Panc1 (cell line): ENCODE data around the gene ZCCHC24. TPM values are rescaled to one million over a fixed set of nuclear protein-coding genes. Genes with fewer than 3 reads are reported as not detected.

Experiments used
- ATAC-seq: fragments of 200-7000 bp; cut with Tn5 transposase; 2 replicates; pipeline ENCODE4 v1.9.1; 2020; ENCODE audit warnings: mild to moderate bottlenecking, moderate library complexity
- BruUV-seq: library from RNA; stranded (reverse); fragments of 400-500 nt; replicated peaks from 2 replicates; lab custom pipeline; 2021; lab: Mats Ljungman, UMichigan
- CTCF ChIA-PET: fragments of 300-600 bp; sonication (Branson Sonifier 250); formaldehyde crosslinking; loops from one replicate; lab custom pipeline; 2022; ENCODE audit warnings: antibody characterized with exemption; lab: Charles Lee
- POLR2A ChIA-PET: fragments of 300-600 bp; sonication (Branson Sonifier 250); formaldehyde crosslinking; loops from one replicate; lab custom pipeline; 2022; ENCODE audit warnings: antibody characterized with exemption; lab: Charles Lee
- DNase-seq: peaks from one replicate; pipeline ENCODE4 v3.0.0-alpha.2; 2010; ENCODE audit warnings: low read depth, low spot score
- H3K27ac ChIP-seq: 2 replicates; pipeline ENCODE4 v1.5.1; 2011; ENCODE audit warnings: mild to moderate bottlenecking, low read length, inconsistent platforms
- H3K27me3 ChIP-seq: fragments of 200-500 bp; sonication (Bioruptor generic); 2 replicates; pipeline ENCODE4 v1.6.0; 2014; ENCODE audit warnings: low read length, inconsistent platforms; ENCODE audit not compliant: control insufficient read depth, insufficient read depth
- H3K36me3 ChIP-seq: fragments of 200-500 bp; sonication (Bioruptor generic); 2 replicates; pipeline ENCODE4 v1.5.1; 2014; ENCODE audit warnings: inconsistent platforms, mild to moderate bottlenecking, low read length, moderate library complexity; ENCODE audit not compliant: control insufficient read depth, insufficient read depth
- H3K4me1 ChIP-seq: 2 replicates; pipeline ENCODE4 v1.5.1; 2011; ENCODE audit warnings: inconsistent platforms, mild to moderate bottlenecking, low read length, moderate library complexity; ENCODE audit not compliant: control insufficient read depth, insufficient read depth
- H3K4me3 ChIP-seq, 2 experiments: 2 replicates each; pipeline ENCODE4 v1.5.1; 2011 to 2012; ENCODE audit warnings: low read depth in 2 of 2, low read length in 2 of 2, mild to moderate bottlenecking in 2 of 2, inconsistent platforms in 1 of 2, moderate library complexity in 1 of 2
- H3K9me3 ChIP-seq: fragments of 200-500 bp; sonication (Bioruptor generic); 2 replicates; pipeline ENCODE4 v1.5.1; 2014; ENCODE audit warnings: low read depth, mild to moderate bottlenecking, inconsistent platforms, low read length, moderate library complexity; ENCODE audit not compliant: control insufficient read depth, insufficient read depth
- POLR2AphosphoS5 ChIP-seq: IDR thresholded peaks from 2 replicates; pipeline ENCODE4 v1.6.1; 2012; ENCODE audit warnings: mild to moderate bottlenecking, low read depth, low read length, moderate library complexity
- SIN3A ChIP-seq: IDR thresholded peaks from 2 replicates; pipeline ENCODE4 v1.6.1; 2012; ENCODE audit warnings: low read depth, mild to moderate bottlenecking, low read length, moderate library complexity, borderline replicate concordance; ENCODE audit not compliant: insufficient read depth
- TCF7L2 ChIP-seq: IDR thresholded peaks from 2 replicates; pipeline ENCODE4 v1.6.1; 2011; ENCODE audit warnings: mild to moderate bottlenecking, low read depth, low read length, inconsistent platforms
- in situ Hi-C: cut with HindIII; loops from 2 replicates; pipeline ENCODE4 v1.10.0; 2016; ENCODE audit warnings: low sequenced_read_pairs, low pct_unique_long_range_greater_than_20kb
- intact Hi-C: fragments of 100-400 bp; cut with micrococcal nuclease; formaldehyde crosslinking; loops from one replicate; pipeline ENCODE4 v1.10.0; 2022; ENCODE audit not compliant: unreplicated experiment
- total RNA-seq: library from RNA; stranded (reverse); gene quantifications from one replicate; pipeline ENCODE4 v1.2.1, GENCODE V29; 2021; ENCODE audit not compliant: unreplicated experiment
- TF ChIP-seq, protein P1 (sequence below): fragments of 450-650 bp; IDR thresholded peaks from 2 replicates; pipeline ENCODE4 v1.5.1; 2017; ENCODE audit warnings: mild to moderate bottlenecking
- TF ChIP-seq, protein P2 (sequence below), 2 experiments: IDR thresholded peaks; 2 replicates each; pipeline ENCODE4 v1.6.1; 2011 to 2012; ENCODE audit warnings: low read depth in 2 of 2, control low read depth in 1 of 2, low read length in 1 of 2, mild to moderate bottlenecking in 1 of 2, moderate library complexity in 1 of 2; ENCODE audit not compliant: insufficient read depth in 1 of 2

ZCCHC24 gene
- total RNA-seq, 1 experiment from 2014 or later = 7.8 TPM

DNA sequence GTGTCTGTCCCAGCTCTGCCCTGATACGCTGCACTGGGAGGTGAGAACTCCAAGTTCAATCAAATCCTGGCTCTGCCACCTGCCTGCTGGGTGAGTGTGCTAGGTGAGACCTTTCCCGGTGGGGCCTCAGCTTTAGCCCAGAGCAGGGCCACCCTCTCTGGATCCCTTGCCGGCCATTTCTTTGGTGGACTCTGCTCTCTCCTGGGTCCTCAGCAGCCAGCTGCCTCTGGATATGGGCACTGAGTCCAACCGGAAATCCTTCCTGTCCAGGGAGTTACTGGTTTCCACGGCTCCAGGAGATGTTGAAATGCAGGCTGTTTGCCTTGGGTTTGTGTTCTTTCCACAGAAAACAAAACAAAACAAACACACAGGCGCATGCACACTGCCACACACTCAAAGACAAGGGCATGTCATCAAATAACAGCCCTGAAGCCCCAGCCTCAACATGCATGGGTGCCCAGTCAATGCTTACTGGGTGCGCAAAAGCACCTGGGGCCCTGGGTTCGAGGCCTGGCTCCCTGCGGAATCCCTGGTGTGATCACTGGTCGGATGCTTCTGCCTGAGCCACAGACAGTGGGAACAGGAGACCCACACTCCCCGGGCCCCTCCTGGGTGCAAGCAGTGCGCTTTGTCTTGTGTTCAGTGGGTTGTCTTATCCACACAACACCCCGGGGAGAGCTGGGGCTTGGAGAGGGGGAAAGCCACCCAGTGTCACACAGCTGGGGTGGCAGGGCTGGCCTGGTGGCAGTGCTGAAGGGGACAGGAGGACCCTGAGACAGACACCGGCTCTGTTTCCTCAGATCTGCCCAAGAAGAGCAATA is 65.1 kb downstream of the ZCCHC24 start:
- H3K36me3 ChIP-seq = no peaks in the 10 kb centered on the region
- CTCF ChIA-PET = interaction anchor here (0.6 kb wide), 1 partner anchor 97 kb away, joined by 3 read pairs; no protein-coding TSS in a partner anchor

DNA sequence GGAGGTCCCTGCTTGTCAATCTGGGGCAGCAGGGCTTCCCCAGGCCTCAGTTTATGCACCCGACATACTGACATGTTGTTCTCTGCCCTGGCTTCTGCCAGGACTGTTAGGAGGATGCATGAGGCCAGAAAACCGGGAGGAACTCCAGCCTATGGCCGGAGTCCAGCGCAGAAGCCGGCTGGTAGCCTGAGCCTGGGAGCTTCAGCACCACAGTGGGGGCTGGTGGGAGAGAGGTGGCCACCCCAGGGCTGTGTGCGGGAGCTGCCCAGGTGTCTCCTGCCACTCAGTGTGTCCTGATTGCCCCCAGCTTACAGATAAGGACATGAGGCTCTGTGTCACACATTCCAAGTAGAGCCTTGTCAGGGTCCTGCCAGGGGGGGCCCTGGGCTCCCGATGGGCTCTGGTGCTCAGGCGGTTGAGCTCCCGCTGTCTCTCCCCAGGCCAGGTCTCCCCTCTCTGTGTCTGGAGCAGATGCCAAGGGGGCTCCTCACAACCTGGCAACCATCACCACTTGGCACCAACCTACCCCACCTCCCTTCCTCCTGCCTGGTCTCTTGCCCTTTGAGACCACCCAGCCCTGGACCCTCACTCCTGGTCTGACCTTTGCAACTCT is 65.8 kb downstream of the ZCCHC24 start:
- ATAC-seq (peak; percentile 37), DNase-seq (no peak)
- Histone ChIP-seq H3K9me3 (no peaks in the 10 kb centered on the region), H3K27ac (no peak overlapping the region), H3K4me3 (no peak overlapping the region), H3K4me1 (peaks cover 6% of the 10 kb centered on the region; the same call in 1 of the 2 replicates), H3K36me3 (no peaks in the 10 kb centered on the region), H3K27me3 (no peaks in the 10 kb centered on the region)
- no peak for TF ChIP-seq SIN3A
- TF ChIP-seq, protein P1, sequence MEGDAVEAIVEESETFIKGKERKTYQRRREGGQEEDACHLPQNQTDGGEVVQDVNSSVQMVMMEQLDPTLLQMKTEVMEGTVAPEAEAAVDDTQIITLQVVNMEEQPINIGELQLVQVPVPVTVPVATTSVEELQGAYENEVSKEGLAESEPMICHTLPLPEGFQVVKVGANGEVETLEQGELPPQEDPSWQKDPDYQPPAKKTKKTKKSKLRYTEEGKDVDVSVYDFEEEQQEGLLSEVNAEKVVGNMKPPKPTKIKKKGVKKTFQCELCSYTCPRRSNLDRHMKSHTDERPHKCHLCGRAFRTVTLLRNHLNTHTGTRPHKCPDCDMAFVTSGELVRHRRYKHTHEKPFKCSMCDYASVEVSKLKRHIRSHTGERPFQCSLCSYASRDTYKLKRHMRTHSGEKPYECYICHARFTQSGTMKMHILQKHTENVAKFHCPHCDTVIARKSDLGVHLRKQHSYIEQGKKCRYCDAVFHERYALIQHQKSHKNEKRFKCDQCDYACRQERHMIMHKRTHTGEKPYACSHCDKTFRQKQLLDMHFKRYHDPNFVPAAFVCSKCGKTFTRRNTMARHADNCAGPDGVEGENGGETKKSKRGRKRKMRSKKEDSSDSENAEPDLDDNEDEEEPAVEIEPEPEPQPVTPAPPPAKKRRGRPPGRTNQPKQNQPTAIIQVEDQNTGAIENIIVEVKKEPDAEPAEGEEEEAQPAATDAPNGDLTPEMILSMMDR = no peak
- no peak for TF ChIP-seq TCF7L2
- TF ChIP-seq POLR2AphosphoS5 = no peak
- TF ChIP-seq, protein P2, sequence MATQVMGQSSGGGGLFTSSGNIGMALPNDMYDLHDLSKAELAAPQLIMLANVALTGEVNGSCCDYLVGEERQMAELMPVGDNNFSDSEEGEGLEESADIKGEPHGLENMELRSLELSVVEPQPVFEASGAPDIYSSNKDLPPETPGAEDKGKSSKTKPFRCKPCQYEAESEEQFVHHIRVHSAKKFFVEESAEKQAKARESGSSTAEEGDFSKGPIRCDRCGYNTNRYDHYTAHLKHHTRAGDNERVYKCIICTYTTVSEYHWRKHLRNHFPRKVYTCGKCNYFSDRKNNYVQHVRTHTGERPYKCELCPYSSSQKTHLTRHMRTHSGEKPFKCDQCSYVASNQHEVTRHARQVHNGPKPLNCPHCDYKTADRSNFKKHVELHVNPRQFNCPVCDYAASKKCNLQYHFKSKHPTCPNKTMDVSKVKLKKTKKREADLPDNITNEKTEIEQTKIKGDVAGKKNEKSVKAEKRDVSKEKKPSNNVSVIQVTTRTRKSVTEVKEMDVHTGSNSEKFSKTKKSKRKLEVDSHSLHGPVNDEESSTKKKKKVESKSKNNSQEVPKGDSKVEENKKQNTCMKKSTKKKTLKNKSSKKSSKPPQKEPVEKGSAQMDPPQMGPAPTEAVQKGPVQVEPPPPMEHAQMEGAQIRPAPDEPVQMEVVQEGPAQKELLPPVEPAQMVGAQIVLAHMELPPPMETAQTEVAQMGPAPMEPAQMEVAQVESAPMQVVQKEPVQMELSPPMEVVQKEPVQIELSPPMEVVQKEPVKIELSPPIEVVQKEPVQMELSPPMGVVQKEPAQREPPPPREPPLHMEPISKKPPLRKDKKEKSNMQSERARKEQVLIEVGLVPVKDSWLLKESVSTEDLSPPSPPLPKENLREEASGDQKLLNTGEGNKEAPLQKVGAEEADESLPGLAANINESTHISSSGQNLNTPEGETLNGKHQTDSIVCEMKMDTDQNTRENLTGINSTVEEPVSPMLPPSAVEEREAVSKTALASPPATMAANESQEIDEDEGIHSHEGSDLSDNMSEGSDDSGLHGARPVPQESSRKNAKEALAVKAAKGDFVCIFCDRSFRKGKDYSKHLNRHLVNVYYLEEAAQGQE (IDR thresholded peaks at IDR 0.05; ENCODE audit: insufficient read depth in 1 of 2, low read depth in 2 of 2, low read length in 1 of 2) = no peak
- ChIA-PET POLR2A (no interaction called here), CTCF (interaction anchor here (0.6 kb wide), 1 partner anchor 98 kb away, joined by 3 read pairs; no protein-coding TSS in a partner anchor)
- no TSS peak for BruUV-seq
- intact Hi-C loops = no loop called here
- in situ Hi-C loops = no loop called here

More for the DNA sequence above, 65.1 kb downstream of the ZCCHC24 start:
- Histone ChIP-seq H3K4me1 (peaks cover 6% of the 10 kb centered on the region; the same call in 1 of the 2 replicates), H3K9me3 (no peaks in the 10 kb centered on the region), H3K27ac (no peak overlapping the region), H3K27me3 (no peaks in the 10 kb centered on the region), H3K4me3 (no peak overlapping the region)
- BruUV-seq = no TSS peak
- TF ChIP-seq, protein P2 (IDR thresholded peaks at IDR 0.05; ENCODE audit: insufficient read depth in 1 of 2, low read depth in 2 of 2, low read length in 1 of 2) = no peak
- TF ChIP-seq POLR2AphosphoS5 (no peak), TCF7L2 (no peak), SIN3A (no peak)
- TF ChIP-seq, protein P1 = no peak
- ATAC-seq (peak; percentile 24; the same call in 1 of the 2 replicates), DNase-seq (no peak)
- intact Hi-C loops (no loop called here), in situ Hi-C loops (no loop called here)
- POLR2A ChIA-PET = no interaction called here
